HepG2 (cell line): Measurements from ENCODE around the gene DEPDC5. TPM values are rescaled to one million over a fixed set of nuclear protein-coding genes. Genes with fewer than 3 reads are reported as not detected.

Source experiments
- ATAC-seq: fragments of 200-7000 bp; cut with Tn5 transposase; 3 replicates; pipeline ENCODE4 v1.9.1; 2020; ENCODE audit warnings: mild to moderate bottlenecking, moderate library complexity
- BruUV-seq: library from RNA; stranded (reverse); fragments of 400-500 nt; replicated peaks from 2 replicates; lab custom pipeline; 2021; lab: Mats Ljungman, UMichigan
- CTCF ChIA-PET: fragments of 300-600 bp; formaldehyde crosslinking; extraction: SDS; loops from one replicate; lab custom pipeline; 2021; ENCODE audit warnings: low total read pairs, inconsistent platforms, low intra/inter-chr PET ratio; lab: Yijun Ruan, JAX
- POLR2A ChIA-PET: fragments of 350-600 bp; sonication (Branson Sonifier 250); formaldehyde crosslinking; loops from one replicate; lab custom pipeline; 2020; ENCODE audit warnings: antibody characterized with exemption, inconsistent platforms; lab: Yijun Ruan, JAX
- DNase-seq: peaks from one replicate; pipeline ENCODE4 v3.0.0-alpha.2; 2015; ENCODE audit warnings: low spot score
- FAIRE-seq: peaks from 3 replicates; lab custom pipeline; 2011; peaks lifted over from hg19 to GRCh38; lab: Jason Lieb, UNC
- H2AFZ ChIP-seq: one replicate; pipeline ENCODE4 v1.6.1; 2011; ENCODE audit warnings: low read length, inconsistent platforms
- H3K27ac ChIP-seq: fragments of 300-600 bp; 3 replicates; pipeline ENCODE4 v1.8.0; 2011; ENCODE audit warnings: mixed run types, mild to moderate bottlenecking, mixed read lengths, low read length, inconsistent platforms; ENCODE audit not compliant: insufficient read depth; ENCODE audit errors: extremely low read length
- H3K27me3 ChIP-seq, 2 experiments: fragments of 200-600 bp in 1 of 2; 2 replicates in 1 of 2; 3 replicates in 1 of 2; pipeline versions ENCODE4 v1.6.0 to v1.8.0; 2011; ENCODE audit warnings: low read length in 2 of 2, mild to moderate bottlenecking in 2 of 2, moderate library complexity in 2 of 2, inconsistent platforms in 1 of 2; ENCODE audit not compliant: insufficient read depth in 2 of 2, control insufficient read depth in 1 of 2
- H3K36me3 ChIP-seq, 2 experiments: fragments of 200-600 bp in 1 of 2; replicated peaks in 1 of 2; 2 replicates in 1 of 2; 3 replicates in 1 of 2; pipeline versions ENCODE4 v1.5.1 to v1.8.0; 2011; ENCODE audit warnings: low read length in 2 of 2, inconsistent platforms in 1 of 2; ENCODE audit not compliant: insufficient read depth in 2 of 2, control insufficient read depth in 1 of 2
- H3K4me1 ChIP-seq: 2 replicates; pipeline ENCODE4 v1.5.1; 2012; ENCODE audit warnings: low read length, inconsistent platforms; ENCODE audit not compliant: insufficient read depth
- H3K4me2 ChIP-seq: 2 replicates; pipeline ENCODE4 v1.6.0; 2011; ENCODE audit warnings: low read depth, low read length, inconsistent platforms
- H3K4me3 ChIP-seq, 3 experiments: fragments of 200-600 bp in 1 of 3; sonication (generic), shearing (Covaris generic) in 1 of 3; replicated peaks in 1 of 3; 2 replicates each; pipeline ENCODE4 v1.5.1; 2011 to 2016; ENCODE audit warnings: low read length in 3 of 3, inconsistent platforms in 2 of 3, low read depth in 2 of 3, mild to moderate bottlenecking in 2 of 3, control low read depth in 1 of 3, mixed read lengths in 1 of 3; ENCODE audit not compliant: insufficient read depth in 1 of 3
- H3K79me2 ChIP-seq: one replicate; pipeline ENCODE4 v1.6.1; 2011; ENCODE audit warnings: low read length, inconsistent platforms; ENCODE audit not compliant: insufficient read depth
- H3K9ac ChIP-seq: 2 replicates; pipeline ENCODE4 v1.6.0; 2011; ENCODE audit warnings: mild to moderate bottlenecking, low read depth, low read length, inconsistent platforms; ENCODE audit not compliant: insufficient read depth
- H3K9me3 ChIP-seq: 2 replicates; pipeline ENCODE4 v1.5.1; 2012; ENCODE audit warnings: mild to moderate bottlenecking, low read length
- H4K20me1 ChIP-seq: 2 replicates; pipeline ENCODE4 v1.6.0; 2011; ENCODE audit warnings: inconsistent platforms, mild to moderate bottlenecking, low read length, moderate library complexity; ENCODE audit not compliant: insufficient read depth
- ARNTL ChIP-seq: sonication (generic); formaldehyde crosslinking; IDR thresholded peaks from 2 replicates; pipeline ENCODE4 v1.4.0; 2020; ENCODE audit warnings: mild to moderate bottlenecking, missing genetic modification reagents
- DMAP1 ChIP-seq: IDR thresholded peaks from 2 replicates; pipeline ENCODE4 v1.6.1; 2016
- ESRRA ChIP-seq: sonication (generic); formaldehyde crosslinking; IDR thresholded peaks from 2 replicates; pipeline ENCODE4 v1.5.1; 2020; ENCODE audit warnings: mild to moderate bottlenecking, low read depth, missing genetic modification reagents
- FOXP1 ChIP-seq, 2 experiments: fragments of 450-650 bp in 1 of 2; IDR thresholded peaks; 2 replicates each; pipeline ENCODE4 v1.6.1; 2017 to 2018; ENCODE audit warnings: antibody characterized with exemption in 1 of 2
- KAT7 ChIP-seq: IDR thresholded peaks from 2 replicates; pipeline ENCODE4 v1.6.1; 2018; ENCODE audit warnings: borderline replicate concordance, missing compliant biosample characterization
- MEF2D ChIP-seq: sonication (generic); formaldehyde crosslinking; IDR thresholded peaks from 2 replicates; pipeline ENCODE4 v1.5.1; 2020; ENCODE audit warnings: mild to moderate bottlenecking, missing genetic modification reagents
- REPIN1 ChIP-seq: sonication (generic); formaldehyde crosslinking; IDR thresholded peaks from 2 replicates; pipeline ENCODE4 v1.8.0; 2022; ENCODE audit warnings: missing genetic modification reagents, low read depth, mild to moderate bottlenecking, borderline replicate concordance
- TFAP4 ChIP-seq: sonication (generic); IDR thresholded peaks from 2 replicates; pipeline ENCODE4 v1.6.1; 2016; ENCODE audit warnings: low read depth, borderline replicate concordance
- TGIF2 ChIP-seq: IDR thresholded peaks from 2 replicates; pipeline ENCODE4 v1.6.1; 2016; ENCODE audit warnings: control low read depth, missing compliant biosample characterization
- ZBTB42 ChIP-seq: sonication (generic); formaldehyde crosslinking; IDR thresholded peaks from 2 replicates; pipeline ENCODE4 v1.5.0; 2020; ENCODE audit warnings: mild to moderate bottlenecking, missing genetic modification reagents
- ZBTB7B ChIP-seq: sonication (generic); formaldehyde crosslinking; IDR thresholded peaks from 2 replicates; pipeline ENCODE4 v1.4.0; 2020; ENCODE audit warnings: missing genetic modification reagents
- ZNF142 ChIP-seq: sonication (generic); formaldehyde crosslinking; IDR thresholded peaks from 2 replicates; pipeline ENCODE4 v1.4.0; 2020; ENCODE audit warnings: missing genetic modification reagents
- ZNF503 ChIP-seq: sonication (generic); formaldehyde crosslinking; IDR thresholded peaks from 2 replicates; pipeline ENCODE4 v1.4.0; 2020; ENCODE audit warnings: missing genetic modification reagents
- WGBS: methylation state at CpG from one replicate; pipeline ENCODE4 v1.1.6; 2017; ENCODE audit warnings: low lambda C conversion rate; 5-methylcytosine and 5-hydroxymethylcytosine counted together
- in situ Hi-C: cut with HindIII; loops from 2 replicates; pipeline ENCODE4 v1.10.0; 2017; ENCODE audit warnings: low pct_unique_long_range_greater_than_20kb; ENCODE audit not compliant: extremely low pct_ligation_motif_present
- intact Hi-C: fragments of 100-400 bp; cut with micrococcal nuclease; formaldehyde crosslinking; loops from one replicate; pipeline ENCODE4 v1.10.0; 2022; ENCODE audit not compliant: unreplicated experiment
- polyA plus RNA-seq, 8 experiments: library from polyadenylated mRNA; depleted of rRNA in 3 of 8; stranded (reverse) in 7 of 8; unstranded in 1 of 8; fragments of >200 nt; fragmentation: Illumina TruSeq in 4 of 8; extraction: Trizol in 4 of 8; gene quantifications; 2 replicates each; pipeline versions ENCODE4 v1.2.1 to v1.2.3, GENCODE V29; 2011 to 2016; ENCODE audit warnings: low read depth in 4 of 8, missing spikeins in 1 of 8, mixed read lengths in 1 of 8; ENCODE audit not compliant: insufficient read depth in 1 of 8
- total RNA-seq, 5 experiments: library from RNA; depleted of rRNA; stranded (reverse); fragments of >200 nt; fragmentation: Illumina TruSeq; extraction: Trizol; gene quantifications; 2 replicates each; pipeline ENCODE4 v1.2.3, GENCODE V29; 2016; ENCODE audit warnings: low read depth in 1 of 5

Gene DEPDC5
- total and polyA plus RNA-seq, 2 of the 13 experiments (the other 11 are each of a cell fraction or from before 2014, with no cell fraction given), result 9.8 to 12.4 TPM

- Histone ChIP-seq H3K27ac (peak overlapping the region; percentile 51), H3K4me1 (peaks cover 56% of the 10 kb centered on the region), H4K20me1 (no peaks in the 10 kb centered on the region), H3K4me2 (peak overlapping the region; percentile 64), H3K79me2 (no peaks in the 10 kb centered on the region), H3K27me3 (no peaks in the 10 kb centered on the region), H2AFZ (no peak overlapping the region), H3K36me3 (0 out of 5 replicates have a peak, but pooled peaks cover 0 to 2% of the 10 kb centered on the region in 2 experiments), H3K9me3 (no peaks in the 10 kb centered on the region), H3K4me3 (no peak overlapping the region; a peak in 1 of 6 replicates), H3K9ac (no peak overlapping the region)
- ChIA-PET CTCF (no interaction called here), POLR2A (interaction anchor here (1.0 to 1.2 kb wide), 3 partner anchors 15 to 159 kb away, joined by 3 to 4 read pairs (median 4); partner anchors contain the start of gene DEPDC5)
- peak; percentile 91 for ATAC-seq
- FAIRE-seq, result peak; percentile 54
- in situ Hi-C loops, result no loop called here
- intact Hi-C loops, result no loop called here
- WGBS, result 23% methylated on average over 5 of the region's 7 CpGs
- BruUV-seq, result no TSS peak
- peak; percentile 93 for DNase-seq
- 0 out of 2 replicates have a peak, but pooled peaks have one; percentile 47 for TF ChIP-seq DMAP1 (CRISPR knock-in tag)
- peak; percentile 57; the same call in 1 of the 2 replicates for TF ChIP-seq KAT7 (CRISPR knock-in tag)
- TF ChIP-seq ESRRA (CRISPR knock-in tag), result peak; percentile 49; the same call in 1 of the 2 replicates
- no peak for TF ChIP-seq ZNF142 (CRISPR knock-in tag)
- TF ChIP-seq ZBTB7B (CRISPR knock-in tag), result peak; percentile 57; the same call in 1 of the 2 replicates
- no peak for TF ChIP-seq ZNF503
- peak; percentile 99 for TF ChIP-seq TFAP4
- TF ChIP-seq FOXP1 (IDR thresholded peaks at IDR 0.05), result no peak
- TF ChIP-seq FOXP1 (CRISPR knock-in tag; IDR thresholded peaks at IDR 0.05), result peak; percentile 53; the same call in 1 of the 2 replicates
- TF ChIP-seq ZBTB42 (CRISPR knock-in tag), result peak; percentile 90; the same call in 1 of the 2 replicates
- peak; percentile 98 for TF ChIP-seq ARNTL (CRISPR knock-in tag)
- 0 out of 2 replicates have a peak, but pooled peaks have one; percentile 18 for TF ChIP-seq MEF2D
- 0 out of 2 replicates have a peak, but pooled peaks have one; percentile 28 for TF ChIP-seq TGIF2 (CRISPR knock-in tag)
- peak; percentile 44; the same call in 1 of the 2 replicates for TF ChIP-seq REPIN1
These were observed 158.0 kb downstream of the DEPDC5 start for GRCh38 chr22:31911565-31912406.
